Endothelial cell of umbilical vein (primary cell): ENCODE measurements around the gene OTOS. TPM values are rescaled to one million over a fixed set of nuclear protein-coding genes. Genes with fewer than 3 reads are reported as not detected.

Experiments
- BruUV-seq: library from RNA; stranded (reverse); fragments of 400-500 nt; replicated peaks from 2 replicates; lab custom pipeline; 2021; lab: Mats Ljungman, UMichigan
- CTCF ChIA-PET: fragments of 300-600, 350-600 bp; sonication (Branson Sonifier 250); formaldehyde crosslinking; loops from one replicate; lab custom pipeline; 2021; ENCODE audit warnings: antibody characterized with exemption, inconsistent platforms; lab: Charles Lee
- POLR2A ChIA-PET: fragments of 300-600, 350-600 bp; sonication (Branson Sonifier 250); formaldehyde crosslinking; loops from one replicate; lab custom pipeline; 2021; ENCODE audit warnings: antibody characterized with exemption, inconsistent platforms; lab: Charles Lee
- DNase-seq: peaks from one replicate; pipeline ENCODE4 v3.0.0-alpha.2; 2011; ENCODE audit warnings: low read depth, low spot score
- FAIRE-seq: peaks from 2 replicates; lab custom pipeline; 2011; peaks lifted over from hg19 to GRCh38; lab: Jason Lieb, UNC
- H2AFZ ChIP-seq: 2 replicates; pipeline ENCODE4 v1.6.0; 2012; ENCODE audit warnings: low read depth, low read length, control low read depth, inconsistent platforms
- H3K27ac ChIP-seq: 2 replicates; pipeline ENCODE4 v1.5.1; 2011; ENCODE audit warnings: low read depth, mild to moderate bottlenecking, control low read depth, low read length, moderate library complexity; ENCODE audit not compliant: insufficient read depth
- H3K27me3 ChIP-seq, 2 experiments: 2 replicates each; pipeline versions ENCODE4 v1.6.0 to v1.6.1; 2011; ENCODE audit warnings: low read length in 2 of 2, mixed read lengths in 1 of 2; ENCODE audit not compliant: control insufficient read depth in 2 of 2, insufficient read depth in 2 of 2
- H3K36me3 ChIP-seq, 2 experiments: 2 replicates in 1 of 2; 3 replicates in 1 of 2; pipeline ENCODE4 v1.5.1; 2011; ENCODE audit warnings: low read length in 2 of 2, mild to moderate bottlenecking in 1 of 2, moderate library complexity in 1 of 2; ENCODE audit not compliant: control insufficient read depth in 2 of 2, insufficient read depth in 2 of 2; ENCODE audit errors: extremely low read depth in 1 of 2
- H3K4me1 ChIP-seq: 3 replicates; pipeline ENCODE4 v1.5.1; 2011; ENCODE audit warnings: mild to moderate bottlenecking, low read length; ENCODE audit not compliant: control insufficient read depth, insufficient read depth; ENCODE audit errors: extremely low read depth
- H3K4me2 ChIP-seq: 2 replicates; pipeline ENCODE4 v1.6.1; 2011; ENCODE audit warnings: low read length, control low read depth, mixed read lengths; ENCODE audit not compliant: insufficient read depth
- H3K4me3 ChIP-seq, 3 experiments: fragments of 200-600 bp in 1 of 3; sonication (generic), shearing (Covaris generic) in 1 of 3; replicated peaks in 1 of 3; 2 replicates each; pipeline ENCODE4 v1.5.1; 2011 to 2016; ENCODE audit warnings: control low read depth in 3 of 3, low read length in 3 of 3, mild to moderate bottlenecking in 2 of 3, inconsistent platforms in 1 of 3, low read depth in 1 of 3, moderate library complexity in 1 of 3; ENCODE audit not compliant: insufficient read depth in 1 of 3
- H3K79me2 ChIP-seq: 2 replicates; pipeline ENCODE4 v1.6.0; 2012; ENCODE audit warnings: low read length, inconsistent platforms; ENCODE audit not compliant: control insufficient read depth, insufficient read depth
- H3K9ac ChIP-seq: replicated peaks from 2 replicates; pipeline ENCODE3; 2011; ENCODE audit warnings: low read length, control low read depth; ENCODE audit not compliant: insufficient read depth; ENCODE audit errors: extremely low read depth
- H3K9me1 ChIP-seq: replicated peaks from 3 replicates; pipeline ENCODE4 v1.6.0; 2011; ENCODE audit warnings: mild to moderate bottlenecking, low read length; ENCODE audit not compliant: control insufficient read depth, insufficient read depth; ENCODE audit errors: extremely low read depth
- H3K9me3 ChIP-seq: replicated peaks from 2 replicates; pipeline ENCODE4 v1.5.1; 2012; ENCODE audit warnings: low read length, inconsistent platforms; ENCODE audit not compliant: control insufficient read depth, insufficient read depth
- H4K20me1 ChIP-seq: replicated peaks from 2 replicates; pipeline ENCODE3; 2011; ENCODE audit warnings: mild to moderate bottlenecking, low read length; ENCODE audit not compliant: control insufficient read depth, insufficient read depth; ENCODE audit errors: extremely low read depth
- CTCF ChIP-seq, 2 donors: IDR thresholded peaks; 1 replicate in 1 of 2; 2 replicates in 1 of 2; pipeline ENCODE4 v1.5.1; 2011; ENCODE audit warnings: low read length in 2 of 2, mild to moderate bottlenecking in 2 of 2, moderate library complexity in 2 of 2, control low read depth in 1 of 2, inconsistent platforms in 1 of 2, low read depth in 1 of 2; ENCODE audit not compliant: insufficient read depth in 1 of 2; ENCODE audit errors: extremely low read depth in 1 of 2
- EZH2 ChIP-seq: IDR thresholded peaks from 2 replicates; pipeline ENCODE4 v1.6.1; 2012; ENCODE audit warnings: borderline replicate concordance, low read depth, mild to moderate bottlenecking, moderate library complexity, low read length, inconsistent platforms; ENCODE audit not compliant: severe bottlenecking
- FOS ChIP-seq: IDR thresholded peaks from 2 replicates; pipeline ENCODE4 v1.6.1; 2011; ENCODE audit warnings: mild to moderate bottlenecking, low read length, moderate library complexity, borderline replicate concordance; ENCODE audit not compliant: insufficient read depth
- GATA2 ChIP-seq: IDR thresholded peaks from 2 replicates; pipeline ENCODE4 v1.7.0; 2011; ENCODE audit warnings: low read depth, mild to moderate bottlenecking, moderate library complexity, mixed read lengths, low read length; ENCODE audit not compliant: insufficient read length, insufficient read depth
- JUN ChIP-seq: IDR thresholded peaks from 2 replicates; pipeline ENCODE4 v1.6.1; 2011; ENCODE audit warnings: borderline replicate concordance, low read depth; ENCODE audit not compliant: insufficient read length, insufficient read depth
- MAX ChIP-seq: IDR thresholded peaks from 2 replicates; pipeline ENCODE4 v1.6.1; 2011; ENCODE audit not compliant: insufficient read depth, insufficient read length
- MYC ChIP-seq: IDR thresholded peaks from one replicate; pipeline ENCODE4 v1.6.1; 2011; ENCODE audit warnings: mild to moderate bottlenecking, low read depth, low read length
- POLR2A ChIP-seq: IDR thresholded peaks from 2 replicates; pipeline ENCODE4 v1.6.1; 2012; ENCODE audit warnings: low read depth, mild to moderate bottlenecking, control low read depth, low read length
- POLR2AphosphoS5 ChIP-seq: IDR thresholded peaks from 2 replicates; pipeline ENCODE4 v1.6.1; 2012; ENCODE audit warnings: low read depth, mild to moderate bottlenecking, control low read depth, low read length, moderate library complexity; ENCODE audit not compliant: insufficient read depth
- dilution Hi-C: fragments of 300-500 bp; cut with MboI; formaldehyde crosslinking; loops from one replicate; pipeline ENCODE4 v1.15.0; 2019; ENCODE audit warnings: low sequenced_read_pairs; ENCODE audit not compliant: extremely low pct_ligation_motif_present
- intact Hi-C: fragments of 100-400 bp; cut with micrococcal nuclease; formaldehyde crosslinking; loops from one replicate; pipeline ENCODE4 v1.10.0; 2022
- polyA plus RNA-seq, 4 experiments: library from polyadenylated mRNA; depleted of rRNA in 3 of 4; stranded (reverse) in 3 of 4; unstranded in 1 of 4; fragments of >200 nt; gene quantifications; 2 replicates each; pipeline versions ENCODE4 v1.2.1 to v1.2.3, GENCODE V29; 2011 to 2012; ENCODE audit warnings: missing spikeins in 1 of 4
- total RNA-seq: library from RNA; stranded (reverse); gene quantifications from 2 replicates; pipeline ENCODE4 v1.2.3, GENCODE V29; 2021

The OTOS gene
- total and polyA plus RNA-seq, 2 donors (not counting 3 experiments of a cell fraction or from before 2014, with no cell fraction given): not detected

DNA sequence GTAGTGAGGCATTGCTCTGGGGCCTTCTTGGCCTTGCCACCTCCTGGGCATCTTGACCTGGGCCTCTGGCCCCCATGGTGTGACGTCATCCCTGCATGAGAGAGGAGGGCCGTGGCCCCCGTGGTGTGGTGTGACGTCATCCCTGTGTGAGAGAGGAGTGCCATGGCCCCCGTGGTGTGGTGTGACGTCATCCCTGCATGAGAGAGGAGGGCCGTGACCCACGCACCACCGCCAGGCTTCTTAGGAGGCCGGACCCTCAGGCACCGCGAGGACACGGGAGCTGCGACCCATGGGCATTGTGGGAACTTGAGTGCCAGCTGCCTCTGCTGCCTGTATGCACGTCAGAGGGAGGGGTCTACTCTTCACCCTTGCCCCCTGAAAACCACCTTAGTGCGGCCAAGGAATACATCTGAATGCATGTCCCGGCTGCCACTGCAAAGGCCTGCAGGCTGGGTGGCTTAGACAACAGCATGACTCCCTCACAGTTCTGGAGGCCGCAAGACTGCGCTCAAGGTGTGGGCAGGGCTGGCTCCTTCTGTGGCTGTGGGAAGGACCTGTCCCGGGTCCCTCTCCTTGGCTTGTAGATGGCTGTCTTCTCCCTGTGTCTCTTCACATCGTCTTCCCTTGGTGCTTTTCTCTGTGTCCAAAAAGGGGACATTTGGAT lies 20.8 kb upstream of the OTOS start:
- no peaks in the 10 kb centered on the region for H3K27me3 ChIP-seq
- CTCF ChIA-PET: no interaction called here
- H3K9ac ChIP-seq: no peak overlapping the region
- H3K36me3 ChIP-seq: no peaks in the 10 kb centered on the region
- no peak overlapping the region for H3K27ac ChIP-seq
- no peaks in the 10 kb centered on the region for H3K9me3 ChIP-seq
- dilution Hi-C loops: no loop called here
- POLR2A ChIA-PET: no interaction called here
- TF ChIP-seq EZH2: no peak
- TF ChIP-seq POLR2AphosphoS5: no peak
- TF ChIP-seq POLR2A: no peak
- no peak for TF ChIP-seq CTCF (IDR thresholded peaks at IDR 0.05; ENCODE audit: extremely low read depth in 1 of 2, insufficient read depth in 1 of 2, low read depth in 1 of 2, low read length in 2 of 2)
- no peak for TF ChIP-seq MAX
- no peak for TF ChIP-seq MYC
- no peak for TF ChIP-seq JUN
- no peak for TF ChIP-seq GATA2
- TF ChIP-seq FOS: no peak
- no peaks in the 10 kb centered on the region for H3K79me2 ChIP-seq
- no peak overlapping the region for H3K4me3 ChIP-seq
- no peak overlapping the region for H2AFZ ChIP-seq
- H3K4me1 ChIP-seq: no peaks in the 10 kb centered on the region
- BruUV-seq: no TSS peak
- FAIRE-seq (no peak), DNase-seq (no peak)
- H3K9me1 ChIP-seq: no peaks in the 10 kb centered on the region
- H3K4me2 ChIP-seq: no peak overlapping the region
- intact Hi-C loops: no loop called here
- no peaks in the 10 kb centered on the region for H4K20me1 ChIP-seq
